Left kidney (tissue), 2 donors: ENCODE results near the gene MTHFD1L. TPM values are rescaled to one million over a fixed set of nuclear protein-coding genes. Genes with fewer than 3 reads are reported as not detected.

Source experiments
- DNase-seq: peaks from one replicate; pipeline ENCODE4 v3.0.0-alpha.2; 2013
- polyA plus RNA-seq: library from polyadenylated mRNA; unstranded; fragments of 120-200 nt; gene quantifications from one replicate; pipeline ENCODE4 v1.2.1, GENCODE V29; 2013; ENCODE audit not compliant: insufficient read length

The MTHFD1L gene
- polyA plus RNA-seq, 1 donor: 15.2 TPM

- DNase-seq: no peak
Measured at GRCh38 chr6:150934380-150934779, 68.9 kb downstream of the MTHFD1L start.

- no peak for DNase-seq
Measured at GRCh38 chr6:150936021-150936555, 70.6 kb downstream of the MTHFD1L start.

- no peak for DNase-seq
Measured at GRCh38 chr6:150937132-150937906, 71.8 kb downstream of the MTHFD1L start.

- DNase-seq: no peak
Measured at GRCh38 chr6:150939399-150939798, 73.9 kb downstream of the MTHFD1L start.

GRCh38 chr6:150940941-150941340, 75.4 kb downstream of the MTHFD1L start:
- DNase-seq: no peak

GRCh38 chr6:150949526-150949925, 84.0 kb downstream of the MTHFD1L start:
- DNase-seq: no peak

GRCh38 chr6:150953851-150954250, 88.3 kb downstream of the MTHFD1L start:
- no peak for DNase-seq

GRCh38 chr6:150959166-150959565, 93.7 kb downstream of the MTHFD1L start:
- DNase-seq: no peak

- DNase-seq: no peak
Measured at GRCh38 chr6:150962436-150962835, 96.9 kb downstream of the MTHFD1L start.

- no peak for DNase-seq
Measured at GRCh38 chr6:150964765-150965164, 99.3 kb downstream of the MTHFD1L start.

GRCh38 chr6:150966786-150967185, 101.3 kb downstream of the MTHFD1L start:
- DNase-seq: no peak

GRCh38 chr6:150967381-150967780, 101.9 kb downstream of the MTHFD1L start:
- no peak for DNase-seq

GRCh38 chr6:150967910-150968309, 102.4 kb downstream of the MTHFD1L start:
- no peak for DNase-seq

GRCh38 chr6:150969901-150970300, 104.4 kb downstream of the MTHFD1L start:
- DNase-seq: no peak

- no peak for DNase-seq
Measured at GRCh38 chr6:150971219-150971618, 105.7 kb downstream of the MTHFD1L start.

- DNase-seq: no peak
Measured at GRCh38 chr6:150975136-150975535, 109.6 kb downstream of the MTHFD1L start.

GRCh38 chr6:150977281-150977680, 111.8 kb downstream of the MTHFD1L start:
- DNase-seq: no peak

- peak; percentile 48 for DNase-seq
Measured at GRCh38 chr6:150978624-150979023, 113.1 kb downstream of the MTHFD1L start.

GRCh38 chr6:150979826-150980350, 114.4 kb downstream of the MTHFD1L start:
- no peak for DNase-seq

GRCh38 chr6:150981095-150981494, 115.6 kb downstream of the MTHFD1L start:
- no peak for DNase-seq

GRCh38 chr6:150981669-150982068, 116.2 kb downstream of the MTHFD1L start:
- DNase-seq: no peak

GRCh38 chr6:150987371-150987828, 121.9 kb downstream of the MTHFD1L start:
- DNase-seq: no peak

GRCh38 chr6:150987855-150988464, 122.5 kb downstream of the MTHFD1L start:
- DNase-seq: no peak
